ENCODE results near the gene DCAF16. TPM values are rescaled to one million over a fixed set of nuclear protein-coding genes. Genes with fewer than 3 reads are reported as not detected.

DCAF16 gene
- total and polyA plus RNA-seq, 10 donors, result 9.2 to 41.7 (median 26.1) TPM

DNA sequence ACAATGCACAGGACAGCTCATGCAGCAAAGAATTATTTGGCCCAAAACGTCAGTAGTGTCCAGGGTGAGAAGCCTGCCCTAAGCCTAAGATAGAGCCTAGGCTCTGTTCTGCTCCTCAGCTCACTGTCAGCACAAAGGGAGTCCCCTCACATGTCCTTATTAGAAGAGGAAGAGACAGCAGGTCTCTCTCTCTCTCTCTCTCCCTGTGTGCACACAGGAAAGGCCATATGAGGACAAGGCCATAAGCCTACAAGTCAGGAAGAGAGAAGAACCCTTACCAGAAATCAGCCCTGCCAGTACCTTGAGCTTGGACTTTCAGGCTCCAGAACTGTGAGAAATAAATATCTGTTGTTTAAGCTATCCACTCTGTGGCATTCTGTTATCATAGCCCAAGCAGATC lies 49.5 kb downstream of the DCAF16 start:
- Histone ChIP-seq H3K27me3 (replicated peaks in 1 of 7) (no peaks in the 10 kb centered on the region), H3K9me3 (peaks cover 0 to 3% (median 0%) of the 10 kb centered on the region in 8 donors), H3K4me1 (no peaks in the 10 kb centered on the region), H3K36me3 (no peaks in the 10 kb centered on the region), H3K4me3 (no peak overlapping the region), H3K27ac (no peak overlapping the region)
- WGBS, 5 donors, result 52 to 81% (median 63%) methylated on average over 1 of the region's 1 CpG
- TF ChIP-seq POLR2AphosphoS5 (IDR thresholded peaks at IDR 0.05), result no peak
- no peak for TF ChIP-seq POLR2A (IDR thresholded peaks at IDR 0.05)
- TF ChIP-seq, protein P1, sequence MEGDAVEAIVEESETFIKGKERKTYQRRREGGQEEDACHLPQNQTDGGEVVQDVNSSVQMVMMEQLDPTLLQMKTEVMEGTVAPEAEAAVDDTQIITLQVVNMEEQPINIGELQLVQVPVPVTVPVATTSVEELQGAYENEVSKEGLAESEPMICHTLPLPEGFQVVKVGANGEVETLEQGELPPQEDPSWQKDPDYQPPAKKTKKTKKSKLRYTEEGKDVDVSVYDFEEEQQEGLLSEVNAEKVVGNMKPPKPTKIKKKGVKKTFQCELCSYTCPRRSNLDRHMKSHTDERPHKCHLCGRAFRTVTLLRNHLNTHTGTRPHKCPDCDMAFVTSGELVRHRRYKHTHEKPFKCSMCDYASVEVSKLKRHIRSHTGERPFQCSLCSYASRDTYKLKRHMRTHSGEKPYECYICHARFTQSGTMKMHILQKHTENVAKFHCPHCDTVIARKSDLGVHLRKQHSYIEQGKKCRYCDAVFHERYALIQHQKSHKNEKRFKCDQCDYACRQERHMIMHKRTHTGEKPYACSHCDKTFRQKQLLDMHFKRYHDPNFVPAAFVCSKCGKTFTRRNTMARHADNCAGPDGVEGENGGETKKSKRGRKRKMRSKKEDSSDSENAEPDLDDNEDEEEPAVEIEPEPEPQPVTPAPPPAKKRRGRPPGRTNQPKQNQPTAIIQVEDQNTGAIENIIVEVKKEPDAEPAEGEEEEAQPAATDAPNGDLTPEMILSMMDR (IDR thresholded peaks at IDR 0.05 in 8 of 11, conservative IDR thresholded peaks at IDR 0.05 in 3 of 11), result no peak
- DNase-seq, result no peak
- intact Hi-C loops (cut with DNase I; ENCODE audit: low total_unique reads), result no loop called here

DNA sequence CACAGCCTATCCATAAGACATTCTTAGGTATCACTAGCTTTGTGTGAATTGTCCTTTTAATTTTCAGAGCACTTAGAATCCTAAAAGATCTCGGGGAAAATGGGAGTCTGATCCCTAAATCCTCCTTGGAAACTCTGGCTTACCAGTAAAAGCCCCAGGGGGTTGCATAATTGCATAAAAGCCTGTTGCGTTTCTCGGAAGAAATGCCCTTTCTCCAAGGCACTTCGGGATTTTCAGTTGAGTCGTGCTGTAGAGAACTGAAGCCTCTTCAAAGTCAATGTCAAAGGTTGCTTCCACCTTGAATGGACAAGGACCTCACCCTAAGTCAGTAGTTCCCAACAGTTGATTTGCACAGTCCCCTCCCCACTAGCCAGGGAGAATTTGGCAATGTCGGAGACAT lies 49.9 kb downstream of the DCAF16 start:
- H3K36me3 ChIP-seq, result no peaks in the 10 kb centered on the region
- TF ChIP-seq POLR2A (IDR thresholded peaks at IDR 0.05) (no peak), POLR2AphosphoS5 (IDR thresholded peaks at IDR 0.05) (no peak)
- TF ChIP-seq, protein P1 (IDR thresholded peaks at IDR 0.05 in 8 of 11, conservative IDR thresholded peaks at IDR 0.05 in 3 of 11), result no peak
- no peaks in the 10 kb centered on the region for H3K4me1 ChIP-seq
- H3K4me3 ChIP-seq, result no peak overlapping the region
- H3K27me3 ChIP-seq (replicated peaks in 1 of 7), result no peaks in the 10 kb centered on the region
- no peak for DNase-seq
- intact Hi-C loops (cut with DNase I; ENCODE audit: low total_unique reads), result no loop called here
- H3K9me3 ChIP-seq, result no peaks in the 10 kb centered on the region
- WGBS, 5 donors, result 77 to 90% (median 83%) methylated on average over 6 of the region's 6 CpGs
- no peak overlapping the region for H3K27ac ChIP-seq

DNA sequence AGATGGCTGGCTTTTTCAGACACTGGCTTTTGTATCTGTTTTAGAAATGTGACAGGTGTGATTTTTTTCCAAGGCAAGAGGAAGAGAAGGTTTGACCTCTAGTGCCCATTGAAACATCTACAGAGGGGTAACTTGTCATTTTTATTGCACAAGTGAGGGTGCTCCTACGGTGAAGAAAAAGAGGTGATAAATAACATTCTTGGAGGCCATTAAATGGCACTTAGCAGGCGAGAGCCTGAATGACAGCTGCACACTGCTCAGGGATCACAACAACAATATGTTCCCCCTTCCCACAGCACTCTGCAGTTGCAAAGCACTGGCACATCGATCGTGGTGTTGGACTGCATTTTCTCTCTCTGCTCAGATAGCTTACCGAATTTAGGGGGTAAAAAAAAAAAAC lies 52.1 kb downstream of the DCAF16 start:
- no peak for TF ChIP-seq POLR2A (IDR thresholded peaks at IDR 0.05)
- no peaks in the 10 kb centered on the region for H3K36me3 ChIP-seq
- no peak for DNase-seq

DNA sequence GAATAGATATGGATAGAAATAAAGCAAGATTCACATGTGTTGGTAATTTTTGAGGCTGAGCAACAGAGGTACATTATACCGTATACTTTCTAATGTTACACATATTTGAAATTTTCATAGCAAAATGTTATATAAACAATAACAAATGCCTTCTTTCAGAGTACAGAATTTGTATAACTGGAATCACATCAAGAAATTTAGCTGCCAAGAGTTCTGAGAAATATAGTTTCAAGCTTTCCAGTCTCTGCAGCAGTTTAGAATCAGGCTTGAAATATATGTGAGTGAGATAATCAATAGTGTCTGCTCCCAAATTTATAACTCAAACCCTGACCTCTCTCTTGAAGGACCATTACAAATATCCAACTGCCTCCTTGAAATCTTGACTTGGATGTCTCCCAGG lies 52.9 kb downstream of the DCAF16 start:
- no peaks in the 10 kb centered on the region for H3K27me3 ChIP-seq (replicated peaks in 1 of 7)
- H3K4me1 ChIP-seq, result no peaks in the 10 kb centered on the region
- H3K4me3 ChIP-seq, result no peak overlapping the region
- no peak for DNase-seq
- H3K36me3 ChIP-seq, result no peaks in the 10 kb centered on the region
- WGBS, 5 donors, result 81 to 93% (median 90%) methylated on average over 1 of the region's 1 CpG
- intact Hi-C loops (cut with DNase I; ENCODE audit: low total_unique reads), result no loop called here
- H3K27ac ChIP-seq, result no peak overlapping the region
- H3K9me3 ChIP-seq, result no peaks in the 10 kb centered on the region
- no peak for TF ChIP-seq POLR2A (IDR thresholded peaks at IDR 0.05)

More for the DNA sequence above, 52.1 kb downstream of the DCAF16 start:
- 67 to 74% (median 72%) methylated on average over 5 of the region's 5 CpGs for WGBS, 5 donors
- H3K4me1 ChIP-seq, result no peaks in the 10 kb centered on the region
- no peaks in the 10 kb centered on the region for H3K9me3 ChIP-seq
- no peak overlapping the region for H3K27ac ChIP-seq
- no peaks in the 10 kb centered on the region for H3K27me3 ChIP-seq (replicated peaks in 1 of 7)
- no peak overlapping the region for H3K4me3 ChIP-seq
- intact Hi-C loops (cut with DNase I; ENCODE audit: low total_unique reads), result no loop called here

DNA sequence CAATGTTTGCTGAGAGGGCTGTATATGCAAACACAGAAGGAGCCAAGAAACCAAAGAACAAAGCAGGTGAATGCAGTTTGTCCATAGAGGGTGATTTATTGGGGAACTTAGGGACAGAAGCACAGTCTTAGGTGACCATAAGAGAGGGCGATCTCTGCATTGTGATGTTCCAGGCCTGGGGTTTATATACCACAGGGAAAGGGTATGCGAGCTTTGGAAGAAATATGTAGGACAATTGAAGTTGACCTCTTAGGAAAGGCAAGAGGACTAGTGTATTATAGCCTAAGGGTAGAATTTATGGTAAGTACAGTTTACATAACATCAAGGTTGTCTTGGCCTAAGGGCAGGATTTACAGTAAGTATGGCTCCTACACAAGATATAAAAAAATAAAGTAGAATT lies 56.9 kb downstream of the DCAF16 start:
- 91 to 96% (median 94%) methylated on average over 2 of the region's 2 CpGs for WGBS, 5 donors
- Histone ChIP-seq H3K4me1 (no peaks in the 10 kb centered on the region), H3K4me3 (no peak overlapping the region), H3K36me3 (no peaks in the 10 kb centered on the region), H3K9me3 (no peaks in the 10 kb centered on the region), H3K27ac (no peak overlapping the region), H3K27me3 (replicated peaks in 1 of 7) (no peaks in the 10 kb centered on the region)
- no peak for DNase-seq
- TF ChIP-seq, protein P1 (IDR thresholded peaks at IDR 0.05 in 8 of 11, conservative IDR thresholded peaks at IDR 0.05 in 3 of 11), result no peak
- no peak for TF ChIP-seq POLR2A (IDR thresholded peaks at IDR 0.05)
- no peak for TF ChIP-seq POLR2AphosphoS5 (IDR thresholded peaks at IDR 0.05)
- intact Hi-C loops (cut with DNase I; ENCODE audit: low total_unique reads), result no loop called here

Other genes starting within 250 kb of the DCAF16 start
- gene LAP3, start 233.6 kb downstream of the DCAF16 start, total RNA-seq, result 100 to 1,000 TPM in 5 of 7 donors, 10 to 100 TPM in 2; 71.0 to 135 (median 121) TPM
- gene LAP3, start 233.6 kb downstream of the DCAF16 start, polyA plus RNA-seq, result 10 to 100 TPM; 47.0 to 85.5 (median 52.5) TPM
- gene MED28, start 196.1 kb downstream of the DCAF16 start, total RNA-seq, result 10 to 100 TPM; 20.4 to 62.5 (median 50.6) TPM
- 10 to 100 TPM in 2 of 3 donors, 1 to 10 TPM in 1; 8.9 to 17.5 (median 15.5) TPM for gene MED28, start 196.1 kb downstream of the DCAF16 start, polyA plus RNA-seq
- not detected for gene FAM184B, start 29.1 kb downstream of the DCAF16 start, total RNA-seq
- under 1 TPM; 0.03 to 0.04 (median 0.03) TPM for gene FAM184B, start 29.1 kb downstream of the DCAF16 start, polyA plus RNA-seq
- gene NCAPG, start 222 bp upstream of the DCAF16 start, total RNA-seq, result 10 to 100 TPM in 1 of 7 donors, 1 to 10 TPM in 6; 1.2 to 10.2 (median 5.2) TPM
- gene NCAPG, start 222 bp upstream of the DCAF16 start, polyA plus RNA-seq, result 1 to 10 TPM; 1.1 to 5.8 (median 2.3) TPM
- gene LCORL, start 211.0 kb upstream of the DCAF16 start, total RNA-seq, result 10 to 100 TPM; 19.3 to 48.7 (median 25.7) TPM
- 1 to 10 TPM; 1.8 to 3.3 (median 2.6) TPM for gene LCORL, start 211.0 kb upstream of the DCAF16 start, polyA plus RNA-seq